Measurements from ENCODE around the gene PSG5. TPM values are rescaled to one million over a fixed set of nuclear protein-coding genes. Genes with fewer than 3 reads are reported as not detected.
"Not testable (repeated sequence)": the region's sequence is repeated elsewhere in the genome, so short reads cannot be mapped to it uniquely, and the experiment has no call there.

The PSG5 gene
- not detected in 3 replicates for total RNA-seq
- long read RNA-seq = 0 reads

DNA sequence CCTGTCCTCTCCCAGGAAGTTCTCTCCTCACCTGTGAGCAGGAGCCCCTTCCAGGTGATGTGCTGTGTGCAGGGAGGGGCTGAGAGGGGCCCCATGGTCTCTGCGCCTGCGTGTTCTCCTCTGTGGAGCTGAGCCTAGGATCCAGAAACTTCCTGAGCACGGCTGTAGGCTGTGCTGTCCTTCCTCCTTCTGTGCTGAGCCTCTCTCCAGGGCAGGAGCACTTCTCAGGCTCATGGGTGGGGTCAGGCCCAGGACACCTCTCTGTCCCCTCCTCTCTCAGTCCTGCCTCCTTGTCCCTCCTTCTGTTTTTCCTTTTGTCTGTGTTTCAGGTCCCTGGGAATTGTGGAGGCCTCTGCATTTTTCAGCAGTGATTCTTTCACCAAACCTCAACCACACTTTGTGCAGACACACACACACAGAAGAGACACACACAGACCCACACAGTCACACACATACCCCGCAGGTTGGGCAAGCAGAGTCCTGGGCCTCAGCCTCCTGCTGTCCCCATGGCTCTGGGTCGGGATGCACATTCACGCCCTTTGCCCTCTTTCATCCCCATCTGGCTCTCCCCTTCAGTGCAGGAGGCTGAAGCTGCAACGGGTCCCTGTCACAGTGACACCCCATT, at the start of gene PSG5:
PSG5 (minus strand) TSS at position 226 of the 625 bp plus-strand sequence; CDS start at position 95, 131 bp downstream.
- not testable (repeated sequence) for H3K4me1 Mint-ChIP-seq (ENCODE audit: low read depth); DNase-seq (ENCODE audit: low spot score); H3K4me3 Mint-ChIP-seq (ENCODE audit: unreplicated experiment); H3K27me3 Mint-ChIP-seq (ENCODE audit: low read depth); H3K36me3 Mint-ChIP-seq (ENCODE audit: low read depth); H3K27ac Mint-ChIP-seq (ENCODE audit: unreplicated experiment)
- H3K9me3 Mint-ChIP-seq (ENCODE audit: low read depth) = peaks cover 42% of the 10 kb centered on the region

- not testable (repeated sequence) for DNase-seq (ENCODE audit: low spot score); H3K27me3 Mint-ChIP-seq (ENCODE audit: low read depth); H3K4me3 Mint-ChIP-seq (ENCODE audit: unreplicated experiment)
Measured at GRCh38 chr19:43235686-43236085, 49.4 kb upstream of the PSG5 start.

DNA sequence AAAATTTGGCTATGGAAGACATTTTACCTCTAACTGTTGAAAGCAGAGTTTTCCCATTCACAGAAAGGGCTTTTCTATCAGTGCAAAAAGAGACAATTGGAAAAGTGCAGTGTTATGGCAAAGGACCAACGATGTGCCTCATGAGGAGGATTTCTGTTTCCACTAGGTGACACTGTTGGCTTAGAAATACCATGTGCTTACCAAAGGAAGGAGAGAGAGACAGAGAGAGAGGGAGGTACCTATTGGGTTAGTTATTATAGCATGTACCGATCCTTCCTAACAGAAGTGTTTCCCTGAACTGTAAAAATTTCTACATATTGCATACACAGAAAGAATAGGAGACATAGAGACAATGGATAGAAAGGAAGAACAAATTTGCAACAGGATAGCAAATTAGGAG, 43.0 kb upstream of the PSG5 start:
- H3K27me3 Mint-ChIP-seq (ENCODE audit: low read depth) = no peaks in the 10 kb centered on the region
- peaks cover 15% of the 10 kb centered on the region for H3K9me3 Mint-ChIP-seq (ENCODE audit: low read depth)
- H3K36me3 Mint-ChIP-seq (ENCODE audit: low read depth) = no peaks in the 10 kb centered on the region
- no peak for TF ChIP-seq CTCF (IDR thresholded peaks at IDR 0.05)
- no peak for DNase-seq (ENCODE audit: low spot score)
- H3K27ac Mint-ChIP-seq (ENCODE audit: unreplicated experiment) = no peak overlapping the region
- H3K4me3 Mint-ChIP-seq (ENCODE audit: unreplicated experiment) = no peak overlapping the region
- H3K4me1 Mint-ChIP-seq (ENCODE audit: low read depth) = no peaks in the 10 kb centered on the region

More at GRCh38 chr19:43235686-43236085, 49.4 kb upstream of the PSG5 start:
- not testable (repeated sequence) for H3K4me1 Mint-ChIP-seq (ENCODE audit: low read depth); H3K27ac Mint-ChIP-seq (ENCODE audit: unreplicated experiment); H3K36me3 Mint-ChIP-seq (ENCODE audit: low read depth)
- H3K9me3 Mint-ChIP-seq (ENCODE audit: low read depth) = peaks cover 14% of the 10 kb centered on the region

GRCh38 chr19:43228730-43229129, 42.4 kb upstream of the PSG5 start:
- H3K9me3 Mint-ChIP-seq (ENCODE audit: low read depth) = peaks cover 12% of the 10 kb centered on the region
- H3K4me1 Mint-ChIP-seq (ENCODE audit: low read depth); H3K4me3 Mint-ChIP-seq (ENCODE audit: unreplicated experiment); H3K27ac Mint-ChIP-seq (ENCODE audit: unreplicated experiment); H3K27me3 Mint-ChIP-seq (ENCODE audit: low read depth); H3K36me3 Mint-ChIP-seq (ENCODE audit: low read depth); DNase-seq (ENCODE audit: low spot score): not testable (repeated sequence)

- H3K4me1 Mint-ChIP-seq (ENCODE audit: low read depth); H3K27ac Mint-ChIP-seq (ENCODE audit: unreplicated experiment); H3K27me3 Mint-ChIP-seq (ENCODE audit: low read depth); H3K4me3 Mint-ChIP-seq (ENCODE audit: unreplicated experiment); H3K36me3 Mint-ChIP-seq (ENCODE audit: low read depth); DNase-seq (ENCODE audit: low spot score): not testable (repeated sequence)
- peaks cover 15% of the 10 kb centered on the region for H3K9me3 Mint-ChIP-seq (ENCODE audit: low read depth)
Measured at GRCh38 chr19:43226986-43227385, 40.6 kb upstream of the PSG5 start.

GRCh38 chr19:43224855-43225253, 38.5 kb upstream of the PSG5 start:
- no peaks in the 10 kb centered on the region for H3K4me1 Mint-ChIP-seq (ENCODE audit: low read depth)
- H3K27me3 Mint-ChIP-seq (ENCODE audit: low read depth) = no peaks in the 10 kb centered on the region
- no peak overlapping the region for H3K4me3 Mint-ChIP-seq (ENCODE audit: unreplicated experiment)
- DNase-seq (ENCODE audit: low spot score) = no peak
- H3K36me3 Mint-ChIP-seq (ENCODE audit: low read depth) = no peaks in the 10 kb centered on the region
- TF ChIP-seq CTCF (IDR thresholded peaks at IDR 0.05) = no peak
- H3K9me3 Mint-ChIP-seq (ENCODE audit: low read depth) = peaks cover 21% of the 10 kb centered on the region
- no peak overlapping the region for H3K27ac Mint-ChIP-seq (ENCODE audit: unreplicated experiment)

GRCh38 chr19:43224201-43224854, 38.0 kb upstream of the PSG5 start:
- H3K4me1 Mint-ChIP-seq (ENCODE audit: low read depth) = not testable (repeated sequence)

DNA sequence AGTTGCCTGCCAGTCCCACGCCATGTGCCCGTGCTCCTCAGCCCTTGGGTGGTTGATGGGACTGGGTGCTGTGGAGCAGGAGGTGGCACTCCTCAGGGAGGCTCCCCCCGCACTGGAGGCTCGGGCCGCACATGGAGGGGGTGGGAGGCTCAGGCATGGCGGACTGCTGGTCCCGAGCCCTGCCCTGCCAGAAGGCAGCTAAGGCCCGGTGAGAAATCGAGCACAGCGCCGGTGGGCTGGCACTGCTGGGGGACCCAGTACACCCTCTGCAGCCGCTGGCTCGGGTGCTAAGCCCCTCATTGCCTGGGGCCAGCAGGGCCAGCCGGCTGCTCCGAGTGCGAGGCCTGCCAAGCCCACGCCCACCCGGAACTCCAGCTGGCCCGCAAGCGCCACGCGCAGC, 35.6 kb upstream of the PSG5 start:
- H3K9me3 Mint-ChIP-seq (ENCODE audit: low read depth) = peaks cover 18% of the 10 kb centered on the region
- H3K36me3 Mint-ChIP-seq (ENCODE audit: low read depth); DNase-seq (ENCODE audit: low spot score); H3K27ac Mint-ChIP-seq (ENCODE audit: unreplicated experiment); H3K4me1 Mint-ChIP-seq (ENCODE audit: low read depth); H3K27me3 Mint-ChIP-seq (ENCODE audit: low read depth); H3K4me3 Mint-ChIP-seq (ENCODE audit: unreplicated experiment): not testable (repeated sequence)

More at GRCh38 chr19:43224201-43224854, 38.0 kb upstream of the PSG5 start:
- H3K36me3 Mint-ChIP-seq (ENCODE audit: low read depth); H3K27me3 Mint-ChIP-seq (ENCODE audit: low read depth); H3K27ac Mint-ChIP-seq (ENCODE audit: unreplicated experiment); DNase-seq (ENCODE audit: low spot score); H3K4me3 Mint-ChIP-seq (ENCODE audit: unreplicated experiment): not testable (repeated sequence)
- H3K9me3 Mint-ChIP-seq (ENCODE audit: low read depth) = peaks cover 19% of the 10 kb centered on the region

DNA sequence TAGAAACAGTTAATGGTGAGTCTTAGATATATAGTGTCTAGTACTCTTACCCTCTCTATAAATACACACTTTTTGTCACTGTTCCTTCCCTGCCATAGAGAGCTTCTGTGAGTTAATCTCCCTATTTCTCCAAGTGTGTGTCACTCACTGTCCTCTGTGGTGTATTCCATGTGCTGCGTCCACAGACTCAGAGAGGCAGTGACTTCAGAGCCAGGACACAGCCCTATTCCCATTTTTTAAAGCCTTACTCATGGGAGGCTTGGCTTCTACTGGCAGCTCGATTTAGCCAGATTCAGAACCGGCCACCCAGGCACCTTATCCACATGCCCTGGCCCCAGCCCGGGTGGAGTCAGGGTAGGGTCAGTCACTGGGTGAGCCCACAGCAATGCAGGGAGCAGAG, 32.8 kb upstream of the PSG5 start:
- H3K27ac Mint-ChIP-seq (ENCODE audit: unreplicated experiment); DNase-seq (ENCODE audit: low spot score); H3K4me3 Mint-ChIP-seq (ENCODE audit: unreplicated experiment); H3K4me1 Mint-ChIP-seq (ENCODE audit: low read depth); H3K36me3 Mint-ChIP-seq (ENCODE audit: low read depth); H3K27me3 Mint-ChIP-seq (ENCODE audit: low read depth): not testable (repeated sequence)
- peaks cover 23% of the 10 kb centered on the region for H3K9me3 Mint-ChIP-seq (ENCODE audit: low read depth)

DNA sequence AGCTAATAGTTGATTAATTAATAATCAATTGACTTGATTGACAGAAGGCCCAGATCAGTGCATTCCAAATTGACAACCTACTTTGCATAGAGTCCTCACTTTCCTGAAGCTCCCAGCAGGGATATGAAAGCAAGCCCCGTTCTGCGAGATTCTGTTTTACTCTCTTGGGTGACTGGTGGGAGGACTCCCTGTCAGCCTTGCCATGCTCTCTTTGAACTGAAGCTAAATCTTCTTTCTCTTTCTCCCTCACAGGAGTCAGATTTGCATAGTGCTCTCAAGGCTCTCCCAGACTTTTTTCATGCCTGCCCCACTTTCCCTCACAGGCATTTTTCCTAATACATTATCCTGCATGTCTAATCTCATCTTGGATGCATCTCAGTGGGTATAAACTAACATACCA, 29.5 kb upstream of the PSG5 start:
- H3K4me1 Mint-ChIP-seq (ENCODE audit: low read depth); H3K36me3 Mint-ChIP-seq (ENCODE audit: low read depth); H3K27ac Mint-ChIP-seq (ENCODE audit: unreplicated experiment); H3K27me3 Mint-ChIP-seq (ENCODE audit: low read depth); H3K4me3 Mint-ChIP-seq (ENCODE audit: unreplicated experiment); DNase-seq (ENCODE audit: low spot score): not testable (repeated sequence)
- H3K9me3 Mint-ChIP-seq (ENCODE audit: low read depth) = peaks cover 15% of the 10 kb centered on the region
